GM19328 (cell line): Measurements from ENCODE around the gene ZBTB9.

Source experiments
- ATAC-seq: cut with Tn5 transposase; IDR thresholded peaks from one replicate; pipeline ENCODE4 v1.9.1; 2021; ENCODE audit warnings: mild to moderate bottlenecking, moderate library complexity; ENCODE audit not compliant: unreplicated experiment

Gene ZBTB9

GRCh38 chr6:33418690-33419291 is 35.6 kb upstream of the ZBTB9 start:
- ATAC-seq = no peak

- ATAC-seq = no peak
These were observed 34.5 kb upstream of the ZBTB9 start, which contains the start of gene SYNGAP1 for GRCh38 chr6:33419580-33420490. TSS of gene SYNGAP1 (plus strand) at chr6:33420065. CDS start at chr6:33420265, 200 bp downstream.

DNA sequence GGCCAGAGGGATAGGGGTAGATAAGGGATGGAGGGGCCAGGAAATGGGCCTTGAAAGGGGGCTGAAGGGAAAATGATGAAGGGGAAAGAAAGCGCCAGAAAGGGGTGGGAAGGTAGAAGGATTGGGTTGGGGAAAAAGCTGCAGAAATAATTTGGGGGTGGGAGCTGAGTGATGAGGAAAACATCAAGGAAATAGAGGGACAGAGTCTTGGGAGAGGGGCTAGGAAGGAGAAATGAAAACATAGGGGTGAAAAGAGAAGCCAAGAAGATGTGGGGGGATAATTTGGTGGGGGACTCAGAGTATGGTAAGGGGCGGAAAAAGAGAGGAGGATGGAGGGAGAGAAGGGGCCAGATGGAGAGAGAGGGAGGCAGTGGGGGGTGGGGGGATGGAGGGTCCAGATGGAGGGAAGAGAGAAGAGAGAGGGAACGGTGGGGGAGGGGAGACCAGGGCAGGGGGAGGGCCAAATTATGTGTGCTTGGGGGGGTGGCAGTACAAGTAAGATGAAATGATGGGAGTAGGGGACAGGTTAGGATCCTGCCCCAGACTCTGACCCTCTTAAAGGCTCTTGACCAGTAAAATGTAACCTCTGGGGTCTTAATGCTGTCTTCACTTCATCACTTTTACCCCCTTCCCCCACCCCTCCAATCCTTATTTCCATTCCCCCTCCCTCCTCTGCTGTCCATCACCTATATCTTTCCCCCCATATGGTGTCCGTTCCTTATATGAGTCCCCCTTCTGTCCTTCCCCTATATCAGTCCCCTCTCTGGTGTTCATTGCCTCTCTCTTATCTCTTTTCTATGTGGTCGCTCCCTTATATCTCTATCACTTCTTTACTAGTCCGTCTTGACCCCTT is 33.7 kb upstream of the ZBTB9 start:
- no peak for ATAC-seq

DNA sequence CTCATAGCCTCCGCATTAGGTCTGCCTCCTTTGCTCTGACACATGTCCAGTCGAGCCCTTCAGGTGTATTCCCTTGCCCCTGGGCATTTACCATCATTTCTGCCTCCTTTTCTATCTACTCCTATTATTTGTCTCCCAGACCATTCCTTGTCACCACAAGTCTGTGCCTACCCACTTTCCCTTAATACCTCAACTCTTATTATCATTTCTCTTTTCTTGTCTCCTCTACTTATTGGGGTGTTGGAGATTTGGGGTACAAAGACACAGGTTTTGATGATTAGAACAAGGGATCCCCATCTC is 33.1 kb upstream of the ZBTB9 start:
- ATAC-seq = no peak

GRCh38 chr6:33423777-33424176 is 30.6 kb upstream of the ZBTB9 start:
- ATAC-seq = no peak

GRCh38 chr6:33424855-33425667 is 29.3 kb upstream of the ZBTB9 start:
- no peak for ATAC-seq

DNA sequence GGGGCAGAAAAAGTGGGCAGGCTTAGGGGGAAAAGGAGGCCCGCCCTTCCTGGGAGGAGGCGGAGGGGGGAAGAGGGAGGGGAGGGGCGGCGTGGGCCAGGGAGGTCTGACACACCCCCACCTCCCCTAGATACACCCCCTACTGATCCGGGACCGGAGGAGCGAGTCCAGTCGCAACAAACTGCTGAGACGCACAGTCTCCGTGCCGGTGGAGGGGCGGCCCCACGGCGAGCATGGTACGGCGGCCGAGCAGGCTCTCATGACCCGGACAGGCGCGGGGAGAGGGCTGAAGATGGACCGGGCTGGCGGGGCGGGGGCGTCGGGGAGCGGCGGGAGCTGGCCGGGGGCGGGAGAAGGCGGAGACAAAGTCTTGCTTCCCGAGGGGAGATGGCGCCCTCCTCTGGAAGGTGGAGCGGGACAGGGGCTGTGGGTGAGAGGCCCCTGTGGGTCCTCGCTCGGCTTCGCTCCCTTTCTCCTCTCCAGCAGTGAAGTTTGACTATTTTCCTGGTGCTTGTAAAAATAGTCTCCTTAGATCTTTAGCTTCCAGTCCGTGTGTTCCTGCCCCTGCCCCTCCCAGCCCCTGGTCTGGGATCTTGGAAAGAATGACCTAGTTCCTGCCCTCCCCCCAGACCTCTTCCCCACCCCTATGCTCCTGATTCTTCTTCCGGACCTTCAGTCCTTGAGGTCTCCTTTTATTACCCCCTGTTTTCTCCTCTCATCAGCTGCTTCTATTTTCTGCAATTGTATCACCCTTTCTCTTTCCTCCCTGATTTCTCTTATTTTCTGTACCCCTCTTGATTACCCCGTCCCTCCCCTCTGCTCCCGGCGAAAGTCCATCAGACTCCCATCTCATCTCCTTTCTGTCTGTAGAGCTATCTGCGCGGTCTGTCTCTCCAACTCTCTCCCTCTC is 28.5 kb upstream of the ZBTB9 start:
- ATAC-seq = no peak

GRCh38 chr6:33426590-33427511 is 27.5 kb upstream of the ZBTB9 start:
- ATAC-seq = no peak

GRCh38 chr6:33427585-33428223 is 26.7 kb upstream of the ZBTB9 start:
- no peak for ATAC-seq

- ATAC-seq = no peak
These were observed 26.0 kb upstream of the ZBTB9 start for GRCh38 chr6:33428224-33428965.

DNA sequence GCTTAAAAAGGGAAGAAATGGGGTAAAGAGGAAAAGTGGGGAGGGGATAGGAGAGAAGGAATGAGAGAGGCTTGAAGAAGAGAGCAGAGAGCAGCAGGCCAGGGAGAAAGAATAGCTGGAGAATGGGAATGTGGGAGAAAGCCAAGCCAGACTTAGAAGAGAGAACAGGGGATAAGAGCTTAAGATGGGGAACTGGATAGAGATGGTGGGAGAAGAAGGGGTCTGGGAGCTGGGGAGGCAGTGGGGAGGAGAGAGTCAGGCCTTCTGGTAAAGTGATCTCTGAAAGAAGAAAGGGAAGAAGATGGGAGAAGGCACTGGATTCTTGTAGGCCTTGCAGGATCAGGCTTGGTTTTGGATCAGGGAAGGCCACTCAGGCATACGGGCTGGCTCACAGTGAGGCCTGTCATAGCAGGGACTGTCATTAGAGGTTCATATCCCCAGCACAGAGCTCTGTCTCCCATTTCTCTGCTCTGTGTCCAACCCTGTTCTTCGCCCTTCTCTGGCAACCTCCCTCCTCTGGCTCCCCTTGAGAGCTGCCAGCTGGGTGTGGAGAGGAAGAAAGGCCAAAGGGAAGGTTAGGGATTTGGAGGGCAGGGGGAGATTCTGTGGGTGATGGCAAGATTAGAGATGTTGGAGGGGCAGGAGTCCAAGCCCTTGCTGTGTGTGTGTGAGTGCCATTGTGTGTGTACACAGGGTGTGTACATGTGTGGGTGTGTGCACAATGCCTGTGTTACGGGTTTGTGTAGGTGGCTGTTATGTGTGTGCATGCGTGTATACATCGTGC is 25.2 kb upstream of the ZBTB9 start:
- no peak for ATAC-seq

DNA sequence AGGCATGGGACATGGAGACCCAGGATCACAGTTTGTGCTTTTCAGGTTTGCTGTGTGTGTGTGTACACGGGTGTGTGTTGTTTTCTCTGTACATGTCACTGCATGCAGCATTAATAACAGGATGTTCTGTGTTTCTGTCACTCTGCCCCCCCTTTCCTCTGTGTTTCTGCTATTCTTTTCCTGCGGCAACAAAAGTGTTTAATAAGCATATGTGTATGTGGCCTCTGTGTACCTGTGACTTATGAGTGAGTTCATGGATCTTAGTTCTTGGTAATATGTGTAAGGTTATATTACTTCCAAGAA is 24.7 kb upstream of the ZBTB9 start:
- ATAC-seq = no peak

DNA sequence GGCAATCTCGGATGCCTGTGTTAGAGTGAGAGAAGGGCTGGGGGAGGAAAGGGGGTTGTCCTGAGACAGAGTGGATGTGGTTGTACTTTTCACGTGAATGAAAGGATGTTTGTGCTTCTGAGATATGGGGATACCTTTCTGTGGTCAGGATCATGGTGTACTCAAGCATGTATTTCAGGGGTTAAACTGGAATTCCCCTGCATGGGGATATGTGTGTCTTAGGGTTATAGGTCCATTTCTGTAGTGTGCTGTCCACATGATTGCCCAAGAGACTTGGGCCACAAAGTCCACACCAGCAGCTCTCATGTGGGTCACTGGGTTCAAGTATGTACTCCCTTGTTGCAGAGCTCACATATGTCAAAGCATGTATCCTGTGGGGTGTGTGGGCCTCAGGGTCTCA is 24.0 kb upstream of the ZBTB9 start:
- no peak for ATAC-seq

GRCh38 chr6:33430991-33431879 is 23.1 kb upstream of the ZBTB9 start:
- no peak for ATAC-seq

DNA sequence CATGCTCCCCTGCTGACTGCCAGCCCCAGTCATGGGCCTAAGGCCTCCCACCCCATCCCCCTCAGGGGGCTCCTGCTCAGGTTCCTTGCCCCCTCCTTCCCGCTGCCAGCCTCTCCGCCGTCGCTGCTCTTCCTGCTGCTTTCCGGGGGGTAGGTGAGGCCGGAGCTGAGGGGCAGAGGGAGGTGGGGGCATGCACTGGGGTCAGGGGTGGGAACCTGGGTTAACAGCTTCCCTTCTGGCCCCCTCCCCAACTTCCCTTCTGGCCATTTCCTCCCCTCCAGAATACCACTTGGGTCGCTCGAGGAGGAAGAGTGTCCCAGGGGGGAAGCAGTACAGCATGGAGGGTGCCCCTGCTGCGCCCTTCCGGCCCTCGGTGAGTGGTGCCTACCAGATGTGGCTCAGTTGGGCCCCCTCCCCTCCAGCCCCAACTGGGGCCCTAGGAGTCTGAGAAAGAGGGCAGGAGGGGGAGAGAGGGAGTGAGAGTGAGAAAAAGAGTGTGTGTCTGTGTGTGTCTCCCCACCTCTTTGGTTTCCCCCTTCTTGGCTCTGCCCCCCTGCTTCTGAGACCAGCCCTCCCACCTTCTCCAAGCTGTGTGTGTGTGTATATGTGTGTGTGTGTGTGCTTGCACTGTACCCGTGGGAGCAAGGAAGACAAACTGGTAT is 22.4 kb upstream of the ZBTB9 start:
- ATAC-seq = no peak
